Stimulated activated CD8-positive, alpha-beta memory T cell treated with anti-CD3 and anti-CD28 coated beads, Interleukin-4, amount 100 ng/mL, for 48 hours (primary cell): ENCODE measurements around the gene HERPUD1.
"Not testable (repeated sequence)": the region's sequence is repeated elsewhere in the genome, so short reads cannot be mapped to it uniquely, and the experiment has no call there.

ENCODE experiments used
- DNase-seq: peaks from one replicate; pipeline ENCODE4 v3.0.0-alpha.2; 2020

The HERPUD1 gene

GRCh38 chr16:56983211-56983751 is 51.3 kb downstream of the HERPUD1 start:
- no peak for DNase-seq

GRCh38 chr16:56984639-56985038 is 52.7 kb downstream of the HERPUD1 start:
- no peak for DNase-seq

GRCh38 chr16:56985288-56985961 is 53.5 kb downstream of the HERPUD1 start:
- no peak for DNase-seq

- DNase-seq: no peak
Measured at GRCh38 chr16:56985962-56986360, 54.0 kb downstream of the HERPUD1 start.

- DNase-seq: no peak
Measured at GRCh38 chr16:56986361-56986760, 54.4 kb downstream of the HERPUD1 start.

- not testable (repeated sequence) for DNase-seq
Measured at GRCh38 chr16:56986908-56987307, 55.0 kb downstream of the HERPUD1 start.

GRCh38 chr16:56987692-56988091 is 55.8 kb downstream of the HERPUD1 start:
- DNase-seq: no peak

GRCh38 chr16:56988161-56988947 is 56.4 kb downstream of the HERPUD1 start:
- no peak for DNase-seq

- peak; percentile 94 for DNase-seq
Measured at GRCh38 chr16:56988948-56989945, 57.3 kb downstream of the HERPUD1 start, which contains the start of gene NLRC5. Gene NLRC5, plus strand, starts transcription at chr16:56989557. Its CDS starts 31,156 bp downstream, at chr16:57020713.

GRCh38 chr16:56989988-56990387 is 58.0 kb downstream of the HERPUD1 start:
- DNase-seq: peak; percentile 40

- DNase-seq: peak; percentile 62
Measured at GRCh38 chr16:56990407-56991286, 58.7 kb downstream of the HERPUD1 start.

GRCh38 chr16:56992431-56992830 is 60.5 kb downstream of the HERPUD1 start:
- DNase-seq: peak; percentile 24

GRCh38 chr16:56993204-56993603 is 61.3 kb downstream of the HERPUD1 start:
- peak; percentile 22 for DNase-seq

GRCh38 chr16:56994311-56994710 is 62.4 kb downstream of the HERPUD1 start:
- no peak for DNase-seq
